ENCODE results near the gene SNAP29. TPM values are rescaled to one million over a fixed set of nuclear protein-coding genes. Genes with fewer than 3 reads are reported as not detected.
A peak's percentile ranks its signal among the peaks of the same experiment; 100 is the strongest.

SNAP29 gene
- total and polyA plus RNA-seq, 2 donors (not counting 3 experiments of a cell fraction or from before 2014, with no cell fraction given): 16.4 to 26.7 TPM

DNA sequence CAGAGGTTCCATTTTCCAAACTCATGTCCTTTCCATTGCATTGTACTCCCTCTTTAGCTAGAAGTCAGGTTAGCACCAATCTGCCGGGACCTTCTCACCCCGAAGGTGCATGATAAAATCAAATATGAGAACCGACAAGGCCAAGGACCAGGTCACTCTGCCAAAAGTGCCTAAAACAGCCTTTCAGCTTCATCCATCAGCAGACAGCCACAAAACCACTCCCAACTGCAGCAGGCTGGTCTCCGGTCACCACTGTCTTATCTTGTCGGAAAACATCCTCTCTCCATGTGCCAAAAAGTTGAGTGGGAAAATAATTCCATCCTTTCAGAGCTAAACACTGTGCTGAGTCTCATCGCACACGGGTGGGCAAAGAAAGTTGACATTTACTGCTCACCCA, 1.6 kb upstream of the SNAP29 start:
- Histone ChIP-seq H2AFZ (ENCODE audit: low read depth, low read length) (no peak overlapping the region), H3K4me1 (ENCODE audit: control insufficient read depth, extremely low read depth, insufficient read depth, low read length) (peaks cover 17% of the 10 kb centered on the region), H3K4me2 (ENCODE audit: insufficient read depth, low read length) (peak overlapping the region; percentile 92), H3K27me3 (ENCODE audit: control insufficient read depth in 2 of 2, insufficient read depth in 2 of 2, low read length in 2 of 2) (no peaks in the 10 kb centered on the region), H3K9ac (replicated peaks; ENCODE audit: extremely low read depth, insufficient read depth, low read length) (no peak overlapping the region), H3K36me3 (ENCODE audit: control insufficient read depth in 2 of 2, extremely low read depth in 1 of 2, insufficient read depth in 2 of 2, low read length in 2 of 2) (peaks cover 0 to under 1% of the 10 kb centered on the region in 2 experiments), H3K79me2 (ENCODE audit: control insufficient read depth, insufficient read depth, low read length) (peaks cover 52% of the 10 kb centered on the region), H3K27ac (ENCODE audit: insufficient read depth, low read depth, low read length) (no peak overlapping the region), H3K9me1 (replicated peaks; ENCODE audit: control insufficient read depth, extremely low read depth, insufficient read depth, low read length) (no peaks in the 10 kb centered on the region), H3K4me3 (replicated peaks in 1 of 3; ENCODE audit: insufficient read depth in 1 of 3, low read depth in 1 of 3, low read length in 3 of 3) (peak overlapping the region in 1 of 3 experiments; percentile 79), H4K20me1 (replicated peaks; ENCODE audit: control insufficient read depth, extremely low read depth, insufficient read depth, low read length) (peaks cover 2% of the 10 kb centered on the region), H3K9me3 (replicated peaks; ENCODE audit: control insufficient read depth, insufficient read depth, low read length) (no peaks in the 10 kb centered on the region)
- dilution Hi-C loops (cut with MboI; ENCODE audit: extremely low pct_ligation_motif_present, low sequenced_read_pairs) (no loop called here), intact Hi-C loops (cut with micrococcal nuclease) (no loop called here)
- ChIA-PET POLR2A (no interaction called here), CTCF (no interaction called here)
- no peak for DNase-seq (ENCODE audit: low read depth, low spot score)
- FAIRE-seq: peak; percentile 47
- TF ChIP-seq JUN (IDR thresholded peaks at IDR 0.05; ENCODE audit: borderline replicate concordance, insufficient read depth, insufficient read length, low read depth) (no peak), MYC (IDR thresholded peaks at IDR 0.05; ENCODE audit: low read depth, low read length) (no peak), POLR2AphosphoS5 (IDR thresholded peaks at IDR 0.05; ENCODE audit: insufficient read depth, low read depth, low read length) (no peak), FOS (IDR thresholded peaks at IDR 0.05; ENCODE audit: borderline replicate concordance, insufficient read depth, low read length) (no peak), MAX (IDR thresholded peaks at IDR 0.05; ENCODE audit: insufficient read depth, insufficient read length) (no peak), GATA2 (IDR thresholded peaks at IDR 0.05; ENCODE audit: insufficient read depth, insufficient read length, low read depth, low read length) (no peak), POLR2A (IDR thresholded peaks at IDR 0.05; ENCODE audit: low read depth, low read length) (no peak)
- TF ChIP-seq, protein P1, sequence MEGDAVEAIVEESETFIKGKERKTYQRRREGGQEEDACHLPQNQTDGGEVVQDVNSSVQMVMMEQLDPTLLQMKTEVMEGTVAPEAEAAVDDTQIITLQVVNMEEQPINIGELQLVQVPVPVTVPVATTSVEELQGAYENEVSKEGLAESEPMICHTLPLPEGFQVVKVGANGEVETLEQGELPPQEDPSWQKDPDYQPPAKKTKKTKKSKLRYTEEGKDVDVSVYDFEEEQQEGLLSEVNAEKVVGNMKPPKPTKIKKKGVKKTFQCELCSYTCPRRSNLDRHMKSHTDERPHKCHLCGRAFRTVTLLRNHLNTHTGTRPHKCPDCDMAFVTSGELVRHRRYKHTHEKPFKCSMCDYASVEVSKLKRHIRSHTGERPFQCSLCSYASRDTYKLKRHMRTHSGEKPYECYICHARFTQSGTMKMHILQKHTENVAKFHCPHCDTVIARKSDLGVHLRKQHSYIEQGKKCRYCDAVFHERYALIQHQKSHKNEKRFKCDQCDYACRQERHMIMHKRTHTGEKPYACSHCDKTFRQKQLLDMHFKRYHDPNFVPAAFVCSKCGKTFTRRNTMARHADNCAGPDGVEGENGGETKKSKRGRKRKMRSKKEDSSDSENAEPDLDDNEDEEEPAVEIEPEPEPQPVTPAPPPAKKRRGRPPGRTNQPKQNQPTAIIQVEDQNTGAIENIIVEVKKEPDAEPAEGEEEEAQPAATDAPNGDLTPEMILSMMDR (IDR thresholded peaks at IDR 0.05; ENCODE audit: extremely low read depth in 1 of 2, insufficient read depth in 1 of 2, low read depth in 1 of 2, low read length in 2 of 2): no peak
- BruUV-seq (replicated peaks): TSS peak; percentile 26

All from endothelial cell of umbilical vein (primary cell).